GM18502 (cell line): Measurements from ENCODE around the gene RBPJ.
A peak's percentile ranks its signal among the peaks of the same experiment; 100 is the strongest.

ENCODE experiments used
- ATAC-seq: cut with Tn5 transposase; IDR thresholded peaks from one replicate; pipeline ENCODE4 v1.9.1; 2021; ENCODE audit warnings: mild to moderate bottlenecking; ENCODE audit not compliant: unreplicated experiment, poor library complexity

Gene RBPJ

DNA sequence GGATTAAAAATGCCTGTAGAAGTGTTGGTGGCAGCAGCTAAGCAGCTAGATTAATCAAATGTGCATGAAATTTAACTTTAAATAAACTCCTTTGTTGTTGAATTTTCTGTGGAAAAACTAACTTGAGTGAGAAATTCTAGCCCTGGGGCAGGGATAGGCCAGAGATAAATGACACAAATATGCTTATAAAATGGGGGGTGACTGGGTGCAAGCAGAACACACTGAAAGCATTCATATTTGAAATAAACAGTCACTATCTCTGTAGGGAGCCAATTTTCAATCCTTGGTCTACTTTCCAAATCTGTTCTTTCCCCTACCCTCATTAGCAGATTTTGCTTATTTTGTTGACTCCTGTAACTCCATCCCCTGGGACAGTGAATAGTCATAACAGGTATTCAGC, 47.9 kb downstream of the RBPJ start:
- ATAC-seq: no peak

- ATAC-seq: no peak
Observed at GRCh38 chr4:26369132-26369531, 48.3 kb downstream of the RBPJ start.

DNA sequence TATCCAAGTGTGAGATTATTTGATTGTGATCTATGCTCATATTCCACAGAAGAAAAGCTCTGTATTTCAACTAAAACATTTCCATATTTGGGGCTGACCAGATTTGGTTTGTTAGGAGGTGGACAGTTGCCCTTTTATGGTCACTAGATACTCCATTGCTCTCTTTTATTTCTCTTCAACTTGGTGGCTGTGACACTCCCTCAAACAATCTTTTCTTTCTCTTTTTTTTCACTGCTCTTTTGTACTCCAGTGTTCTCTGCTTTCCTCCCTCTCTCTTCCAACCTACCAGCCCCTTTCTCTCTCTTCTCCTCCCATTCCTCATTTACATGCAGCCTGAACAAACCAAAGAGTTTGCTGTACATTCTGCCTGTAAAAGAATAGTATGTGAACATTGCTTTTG, 48.8 kb downstream of the RBPJ start:
- no peak for ATAC-seq

DNA sequence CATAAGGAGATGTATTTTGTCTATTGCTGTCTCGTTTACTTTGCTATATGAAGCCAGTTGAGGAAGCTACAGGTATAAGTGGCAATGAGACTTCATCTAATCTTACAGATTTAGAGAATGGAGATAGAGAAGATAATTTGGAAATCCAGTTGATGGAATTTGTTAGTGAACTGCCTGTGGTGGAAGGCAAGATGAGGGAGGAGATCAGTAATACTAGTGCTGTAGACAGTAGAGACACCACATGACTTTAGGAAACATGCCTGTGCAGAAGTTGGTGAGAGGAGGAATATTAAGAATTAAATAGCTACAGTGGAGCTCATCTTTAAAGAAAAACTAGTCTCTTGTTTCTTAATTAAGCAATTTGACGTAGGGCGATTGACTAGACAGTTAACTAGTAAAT, 51.3 kb downstream of the RBPJ start:
- no peak for ATAC-seq

DNA sequence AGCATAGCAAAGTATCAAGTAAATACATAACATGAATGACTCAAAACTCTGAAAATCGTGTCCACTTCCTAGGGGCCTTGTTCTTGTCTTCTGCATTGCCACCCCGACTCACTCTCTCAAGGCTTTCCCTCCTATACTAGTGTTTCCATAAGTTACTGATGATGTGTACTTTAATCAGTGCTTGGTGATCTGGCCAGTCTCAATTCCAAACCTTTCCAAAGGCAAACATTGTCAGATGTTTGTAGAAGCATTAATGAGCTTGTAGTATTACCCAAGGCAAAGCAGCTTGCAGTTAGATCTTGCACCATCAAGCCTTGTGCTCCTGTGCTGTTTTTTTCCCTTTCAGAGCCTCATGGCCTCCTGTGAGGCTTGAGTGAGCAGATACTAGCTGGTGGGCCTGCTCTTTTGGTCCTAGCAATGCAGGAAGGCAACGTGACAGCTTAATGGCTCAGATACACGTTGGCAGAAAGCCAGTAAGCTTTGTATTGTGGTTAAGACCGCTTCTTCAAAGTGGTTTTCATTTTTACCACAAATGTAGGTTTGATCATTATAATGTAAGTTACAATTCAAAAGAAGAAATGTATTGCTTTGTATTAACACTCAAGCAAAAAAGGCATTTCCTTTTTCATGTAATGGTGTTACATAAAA, 51.8 kb downstream of the RBPJ start:
- peak; percentile 94 for ATAC-seq

DNA sequence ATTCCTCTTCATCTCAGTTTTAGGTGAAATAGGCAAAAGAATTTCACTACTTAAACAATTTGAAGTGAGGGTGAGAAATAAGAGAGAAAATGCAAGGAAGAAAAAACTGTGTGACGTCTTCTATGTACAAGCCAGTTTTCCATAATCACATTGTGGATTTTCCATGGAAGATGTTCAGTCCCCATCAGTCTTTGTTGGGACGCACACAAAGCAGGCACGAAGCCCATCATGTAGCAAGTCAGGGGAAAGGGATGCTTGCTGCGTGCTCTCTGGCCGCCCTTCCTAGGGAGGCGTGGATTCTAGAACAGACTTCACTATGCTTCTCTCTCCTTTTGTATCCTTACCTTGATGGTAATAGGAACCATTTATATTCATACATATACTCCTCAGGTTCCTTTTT, 54.7 kb downstream of the RBPJ start:
- no peak for ATAC-seq

DNA sequence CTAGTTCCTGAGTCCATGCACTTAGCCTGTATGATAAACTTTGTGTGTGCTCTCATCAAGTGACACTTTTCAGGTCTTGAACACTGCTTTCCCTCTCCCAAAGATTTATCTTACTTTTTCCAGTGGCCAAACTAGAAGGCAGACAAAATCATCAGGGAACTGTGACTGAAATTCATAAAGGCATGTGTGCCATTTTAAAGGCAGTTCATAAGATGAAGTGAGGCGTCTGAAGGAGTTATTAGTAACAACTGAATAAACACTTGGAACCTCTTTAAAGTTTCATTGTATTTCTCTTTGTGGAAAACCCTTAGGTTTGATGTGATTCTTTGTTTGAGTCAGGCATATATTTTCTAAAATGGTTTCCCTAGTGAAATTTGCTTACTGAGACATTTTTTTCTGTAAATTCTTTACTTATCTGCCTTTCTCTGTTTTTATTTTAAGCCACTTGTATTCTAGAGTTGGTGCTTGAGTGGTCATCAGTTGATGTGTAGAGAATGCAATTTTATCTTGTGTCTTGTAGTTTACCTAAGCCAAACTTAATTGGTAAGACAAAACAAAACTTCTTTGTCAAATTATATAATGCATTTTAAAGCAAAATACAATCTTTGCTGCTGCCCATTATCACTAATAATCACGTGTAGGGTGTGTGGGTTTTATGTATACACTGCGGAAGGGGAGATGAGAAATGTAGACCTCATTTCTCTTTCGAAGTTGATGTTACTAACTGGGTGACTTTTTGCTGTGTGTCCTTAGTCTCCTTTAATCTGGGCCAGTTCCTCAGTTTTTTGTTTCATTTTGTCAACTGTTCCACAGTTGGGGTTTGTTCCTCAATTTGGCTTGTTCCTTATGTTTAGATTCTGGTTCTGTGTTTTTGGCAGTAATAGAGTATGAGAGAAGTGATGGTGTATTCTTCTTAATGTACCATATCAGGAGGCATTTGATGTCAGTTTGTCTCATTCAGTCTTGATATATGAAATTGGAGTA, 56.8 kb downstream of the RBPJ start:
- no peak for ATAC-seq

DNA sequence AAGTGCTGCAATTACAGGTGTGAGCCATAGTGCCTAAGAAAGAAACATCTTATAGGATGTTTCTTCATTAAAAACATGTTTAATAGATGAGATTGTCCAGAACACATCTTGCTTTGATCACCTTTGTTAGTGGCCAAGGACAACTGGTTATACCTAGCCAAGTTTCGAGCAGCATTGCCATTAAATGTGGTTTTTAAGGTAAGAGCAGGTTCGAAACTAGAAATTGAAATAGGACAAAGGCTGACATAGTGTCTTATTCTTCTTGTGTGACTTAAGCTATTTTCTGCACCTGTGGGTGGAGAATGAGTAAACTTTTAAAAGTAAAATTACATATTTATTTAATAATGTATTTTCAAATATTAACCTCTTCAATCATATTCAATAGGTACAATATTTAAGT, 59.0 kb downstream of the RBPJ start:
- ATAC-seq: no peak

- ATAC-seq: no peak
Observed at GRCh38 chr4:26380740-26381139, 59.9 kb downstream of the RBPJ start.

DNA sequence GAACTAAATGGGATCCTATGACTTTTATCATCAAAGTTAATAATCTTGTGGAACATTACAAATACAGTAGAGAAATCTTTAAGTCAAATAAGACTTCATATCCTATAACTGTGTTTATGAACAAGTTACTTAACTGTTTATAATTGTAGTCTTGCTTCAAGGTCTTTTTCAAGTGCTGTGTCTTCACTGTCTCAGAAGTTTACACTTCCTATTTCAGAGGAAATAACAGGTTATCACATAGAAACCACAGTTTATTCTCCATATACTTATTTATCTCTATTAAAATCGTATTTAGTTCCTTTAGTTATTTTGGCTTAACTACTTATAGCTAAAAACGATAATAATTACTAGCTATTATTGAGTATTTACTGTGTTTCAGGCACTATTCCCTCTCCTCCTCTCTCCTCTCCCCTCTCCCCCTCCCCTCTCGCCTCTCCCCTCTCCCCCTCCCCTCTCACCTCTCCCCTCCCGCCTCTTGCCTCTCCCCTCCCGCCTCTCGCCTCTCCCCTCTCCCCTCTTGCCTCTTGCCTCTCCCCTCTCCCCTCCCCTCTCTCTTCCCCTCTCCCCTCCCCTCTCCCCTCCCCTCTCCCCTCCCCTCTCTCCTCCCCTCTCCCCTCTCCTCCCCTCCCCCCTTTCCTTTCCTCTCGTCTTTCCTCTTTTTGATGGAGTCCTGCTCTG, 63.7 kb downstream of the RBPJ start:
- ATAC-seq: no peak

GRCh38 chr4:26385690-26386089, 64.9 kb downstream of the RBPJ start:
- no peak for ATAC-seq

DNA sequence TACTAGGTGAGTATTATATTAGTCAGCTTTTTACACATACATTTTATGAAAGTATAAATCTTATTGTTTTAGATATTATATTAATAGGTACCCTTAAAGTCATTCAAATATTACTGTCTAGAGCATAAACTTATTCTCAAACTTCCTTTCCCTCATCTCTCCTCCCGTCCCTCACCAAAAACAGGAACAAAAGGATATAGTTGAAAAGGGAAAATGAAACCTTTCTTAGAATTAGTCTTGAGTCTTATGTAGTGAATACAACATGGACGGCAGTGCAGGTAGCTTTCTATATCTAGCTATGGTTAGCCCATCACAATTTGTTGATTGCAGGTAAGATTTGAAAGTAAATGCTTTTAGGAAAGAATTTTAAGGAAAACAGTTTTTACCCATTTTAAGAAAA, 65.6 kb downstream of the RBPJ start:
- ATAC-seq: no peak

GRCh38 chr4:26388671-26389070, 67.9 kb downstream of the RBPJ start:
- ATAC-seq: no peak

GRCh38 chr4:26397086-26397485, 76.3 kb downstream of the RBPJ start:
- ATAC-seq: no peak

DNA sequence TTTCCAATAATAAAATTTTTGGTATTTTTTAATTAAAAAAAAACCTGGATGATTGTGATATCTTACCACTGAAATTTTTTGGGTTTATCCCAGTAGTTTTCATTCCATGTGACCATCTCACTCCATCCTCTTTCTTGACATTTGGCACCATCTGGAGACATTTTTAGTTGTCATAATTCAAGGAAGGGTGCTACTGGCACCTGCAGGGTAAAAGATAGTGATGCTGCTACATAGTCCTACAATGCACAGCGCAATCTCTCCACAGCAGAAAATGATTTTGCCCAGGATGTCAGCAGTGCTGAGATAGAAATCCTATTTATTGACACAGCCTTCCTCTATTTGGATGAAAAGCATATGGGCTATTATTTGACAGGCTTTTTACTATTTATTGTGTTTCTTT, 79.3 kb downstream of the RBPJ start:
- no peak for ATAC-seq

DNA sequence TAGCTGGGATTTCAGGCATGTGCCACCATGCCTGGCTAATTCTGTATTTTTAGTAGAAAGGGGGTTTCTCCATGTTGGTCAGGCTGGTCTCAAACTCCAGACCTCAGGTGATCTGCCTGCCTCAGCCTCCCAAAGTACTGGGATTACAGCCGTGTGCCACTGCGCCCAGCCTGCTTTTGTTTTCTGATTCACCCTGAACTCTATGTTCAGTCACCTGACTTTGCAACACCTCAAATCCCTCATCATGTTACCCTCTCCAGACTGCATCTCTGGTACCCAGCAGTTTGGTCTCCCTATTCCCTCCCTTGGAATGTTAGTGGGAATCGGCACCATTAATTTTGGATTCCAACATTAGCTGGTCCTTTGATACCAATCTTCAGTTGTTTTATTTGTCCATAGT, 81.2 kb downstream of the RBPJ start:
- peak; percentile 22 for ATAC-seq

DNA sequence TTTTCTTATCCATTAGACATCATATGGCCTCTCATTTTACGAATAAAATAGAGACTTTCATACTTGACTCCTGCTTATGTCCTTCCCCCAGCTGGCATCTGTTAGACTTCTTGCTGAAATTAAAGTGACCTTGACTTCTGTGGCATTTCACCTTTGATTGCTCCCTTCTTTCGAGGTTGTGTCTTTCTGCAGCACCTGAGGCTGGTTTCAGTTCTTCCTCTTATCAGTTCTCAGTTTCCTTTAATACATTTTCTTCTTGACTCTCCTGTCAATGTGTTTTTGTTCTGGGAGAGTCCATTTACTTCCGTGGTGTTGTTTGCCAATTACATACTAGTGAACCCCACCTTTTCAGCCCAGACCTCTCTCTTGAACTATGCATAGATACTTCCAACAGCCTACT, 81.6 kb downstream of the RBPJ start:
- peak; percentile 66 for ATAC-seq

DNA sequence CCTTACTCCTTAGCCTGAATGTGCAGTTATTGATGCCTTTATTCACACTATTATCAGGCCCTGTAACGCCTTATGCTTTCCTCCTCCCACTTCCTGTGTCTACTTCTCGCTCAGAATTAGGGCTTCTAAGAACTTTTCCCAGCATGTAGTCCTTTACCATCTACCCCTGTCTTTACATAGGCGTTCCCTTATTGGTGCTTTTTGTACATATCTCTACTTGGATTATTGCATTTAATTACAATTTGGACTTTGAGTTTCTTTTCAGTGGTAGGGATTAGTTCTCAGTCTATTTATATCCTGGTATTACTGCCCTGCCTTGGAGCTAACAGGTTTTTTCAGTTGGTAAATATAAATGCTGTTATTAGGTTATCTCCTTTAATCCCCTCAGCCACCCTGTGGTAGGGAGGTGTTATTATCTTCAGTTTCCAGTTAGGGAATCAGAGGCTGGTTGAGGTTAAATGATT, 84.0 kb downstream of the RBPJ start:
- no peak for ATAC-seq

GRCh38 chr4:26406346-26406975, 85.6 kb downstream of the RBPJ start:
- no peak for ATAC-seq

- no peak for ATAC-seq
Observed at GRCh38 chr4:26407476-26407875, 86.7 kb downstream of the RBPJ start.
